Coronary artery (tissue), 2 donors: ENCODE data around the gene COBLL1.

Experiments
- DNase-seq: peaks from one replicate; pipeline ENCODE4 v3.0.0-alpha.2; 2017; ENCODE audit warnings: low spot score
- H3K27ac ChIP-seq, 2 donors: fragments of 200-600 bp; sonication (generic); one replicate each; pipeline ENCODE4 v1.5.1; 2016 to 2019
- H3K4me3 ChIP-seq: fragments of 200-600 bp; sonication (generic); 2 replicates; pipeline ENCODE4 v1.5.1; 2016; ENCODE audit warnings: mild to moderate bottlenecking, moderate library complexity
- TF ChIP-seq, protein P1 (sequence below): fragments of 200-600 bp; sonication (generic); IDR thresholded peaks from one replicate; pipeline ENCODE4 v1.5.1; 2019; ENCODE audit warnings: antibody characterized with exemption

The COBLL1 gene

GRCh38 chr2:164779383-164780057, 62.1 kb downstream of the COBLL1 start:
- no peak for DNase-seq
- Histone ChIP-seq H3K27ac (peak overlapping the region; percentile 13 to 55), H3K4me3 (no peak overlapping the region)
- TF ChIP-seq, protein P1, sequence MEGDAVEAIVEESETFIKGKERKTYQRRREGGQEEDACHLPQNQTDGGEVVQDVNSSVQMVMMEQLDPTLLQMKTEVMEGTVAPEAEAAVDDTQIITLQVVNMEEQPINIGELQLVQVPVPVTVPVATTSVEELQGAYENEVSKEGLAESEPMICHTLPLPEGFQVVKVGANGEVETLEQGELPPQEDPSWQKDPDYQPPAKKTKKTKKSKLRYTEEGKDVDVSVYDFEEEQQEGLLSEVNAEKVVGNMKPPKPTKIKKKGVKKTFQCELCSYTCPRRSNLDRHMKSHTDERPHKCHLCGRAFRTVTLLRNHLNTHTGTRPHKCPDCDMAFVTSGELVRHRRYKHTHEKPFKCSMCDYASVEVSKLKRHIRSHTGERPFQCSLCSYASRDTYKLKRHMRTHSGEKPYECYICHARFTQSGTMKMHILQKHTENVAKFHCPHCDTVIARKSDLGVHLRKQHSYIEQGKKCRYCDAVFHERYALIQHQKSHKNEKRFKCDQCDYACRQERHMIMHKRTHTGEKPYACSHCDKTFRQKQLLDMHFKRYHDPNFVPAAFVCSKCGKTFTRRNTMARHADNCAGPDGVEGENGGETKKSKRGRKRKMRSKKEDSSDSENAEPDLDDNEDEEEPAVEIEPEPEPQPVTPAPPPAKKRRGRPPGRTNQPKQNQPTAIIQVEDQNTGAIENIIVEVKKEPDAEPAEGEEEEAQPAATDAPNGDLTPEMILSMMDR: no peak

DNA sequence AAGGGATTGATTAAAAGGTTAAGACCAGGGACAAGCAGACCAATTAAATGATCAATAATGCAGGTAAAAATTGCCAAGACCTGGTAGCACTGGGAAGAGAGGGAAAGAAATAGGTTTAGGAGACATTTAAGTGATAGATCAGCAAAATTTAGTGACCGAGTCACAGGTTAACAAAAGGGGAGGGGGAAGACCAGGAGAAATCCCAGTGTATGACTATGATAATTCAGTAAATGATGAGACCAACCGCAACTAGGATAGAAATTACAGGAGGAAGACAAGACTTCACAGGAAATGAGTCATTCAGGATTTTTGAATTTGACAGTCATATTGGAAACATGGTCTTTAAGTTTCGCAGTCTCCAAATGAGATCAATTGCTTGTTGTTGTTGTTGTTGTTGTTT, 62.9 kb downstream of the COBLL1 start:
- TF ChIP-seq, protein P1: no peak
- Histone ChIP-seq H3K4me3 (no peak overlapping the region), H3K27ac (peak overlapping the region; percentile 13 to 39)
- no peak for DNase-seq

- peak overlapping the region in 1 of 2 donors; percentile 39 for H3K27ac ChIP-seq
- no peak overlapping the region for H3K4me3 ChIP-seq
- no peak for DNase-seq
- TF ChIP-seq, protein P1: no peak
These were observed 63.7 kb downstream of the COBLL1 start for GRCh38 chr2:164777847-164778461.

- no peak for DNase-seq
These were observed 68.0 kb downstream of the COBLL1 start for GRCh38 chr2:164773635-164774034.

GRCh38 chr2:164773091-164773490, 68.5 kb downstream of the COBLL1 start:
- DNase-seq: no peak
- Histone ChIP-seq H3K27ac (no peak overlapping the region), H3K4me3 (no peak overlapping the region)
- TF ChIP-seq, protein P1: no peak

More at GRCh38 chr2:164773635-164774034, 68.0 kb downstream of the COBLL1 start:
- Histone ChIP-seq H3K27ac (no peak overlapping the region), H3K4me3 (no peak overlapping the region)
- TF ChIP-seq, protein P1: no peak

DNA sequence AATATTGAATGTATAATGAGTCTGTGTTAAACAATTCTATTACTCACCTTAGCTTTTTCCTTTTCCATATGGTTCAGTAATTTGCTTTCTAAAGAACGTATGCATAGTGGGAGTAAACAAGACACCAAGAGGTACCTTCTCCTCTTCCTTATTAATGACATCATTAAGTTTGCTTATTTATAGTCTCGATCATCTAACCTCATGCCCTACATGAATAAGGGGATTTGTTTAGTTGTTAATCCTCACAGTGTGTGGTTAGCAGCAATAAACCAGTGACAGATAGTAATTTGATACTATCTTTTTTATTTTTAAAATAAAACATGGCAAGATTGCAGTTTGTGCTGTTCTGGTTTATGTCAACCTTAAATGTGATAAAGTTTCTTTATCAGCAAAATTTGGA, 69.7 kb downstream of the COBLL1 start:
- H3K27ac ChIP-seq: no peak overlapping the region
- no peak overlapping the region for H3K4me3 ChIP-seq
- TF ChIP-seq, protein P1: no peak
- DNase-seq: no peak

GRCh38 chr2:164770421-164770916, 71.2 kb downstream of the COBLL1 start:
- Histone ChIP-seq H3K4me3 (no peak overlapping the region), H3K27ac (no peak overlapping the region)
- TF ChIP-seq, protein P1: no peak

More at GRCh38 chr2:164770421-164770916, 71.2 kb downstream of the COBLL1 start:
- no peak for DNase-seq
